Calu3 (cell line): Measurements from ENCODE around the gene PAPLN. TPM values are rescaled to one million over a fixed set of nuclear protein-coding genes. Genes with fewer than 3 reads are reported as not detected.

Experiments
- BruUV-seq: library from RNA; stranded (reverse); fragments of 400-500 nt; replicated peaks from 2 replicates; lab custom pipeline; 2021; lab: Mats Ljungman, UMichigan
- CTCF ChIA-PET: fragments of 300-600 bp; sonication (Branson Sonifier 250); formaldehyde crosslinking; loops from one replicate; lab custom pipeline; 2022; ENCODE audit warnings: antibody characterized with exemption; lab: Charles Lee
- DNase-seq: peaks from one replicate; pipeline ENCODE4 v3.0.0; 2022
- H3K27ac Mint-ChIP-seq: one replicate; pipeline ENCODE4 v1.8.0; 2022; ENCODE audit warnings: mixed read lengths; ENCODE audit not compliant: unreplicated experiment
- H3K27me3 Mint-ChIP-seq: one replicate; pipeline ENCODE4 v1.8.0; 2022; ENCODE audit warnings: mixed read lengths; ENCODE audit not compliant: unreplicated experiment
- H3K36me3 Mint-ChIP-seq: one replicate; pipeline ENCODE4 v1.8.0; 2022; ENCODE audit warnings: mild to moderate bottlenecking, moderate library complexity, mixed read lengths; ENCODE audit not compliant: insufficient read depth, unreplicated experiment
- H3K4me1 Mint-ChIP-seq: one replicate; pipeline ENCODE4 v1.8.0; 2022; ENCODE audit warnings: mild to moderate bottlenecking, low read depth, mixed read lengths; ENCODE audit not compliant: unreplicated experiment
- H3K4me3 Mint-ChIP-seq: one replicate; pipeline ENCODE4 v1.8.0; 2022; ENCODE audit warnings: mild to moderate bottlenecking, low read depth, moderate library complexity, mixed read lengths; ENCODE audit not compliant: unreplicated experiment
- H3K9me3 Mint-ChIP-seq: one replicate; pipeline ENCODE4 v1.8.0; 2022; ENCODE audit warnings: low read depth, mixed read lengths; ENCODE audit not compliant: unreplicated experiment
- CTCF ChIP-seq: fragments of 200-600 bp; IDR thresholded peaks from one replicate; pipeline ENCODE4 v1.8.0; 2022; ENCODE audit warnings: antibody characterized with exemption; ENCODE audit not compliant: unreplicated experiment
- intact Hi-C: fragments of 100-400 bp; cut with micrococcal nuclease; formaldehyde crosslinking; loops from one replicate; pipeline ENCODE4 v1.10.0; 2022; ENCODE audit not compliant: unreplicated experiment
- total RNA-seq: library from RNA; stranded (reverse); gene quantifications from 2 replicates; pipeline ENCODE4 v1.2.3, GENCODE V29; 2022

PAPLN gene
- total RNA-seq, 1 experiment from 2014 or later, result 0.17 TPM

- Mint-ChIP-seq H3K36me3 (peaks cover 7% of the 10 kb centered on the region), H3K4me1 (no peaks in the 10 kb centered on the region), H3K27ac (no peak overlapping the region), H3K9me3 (no peaks in the 10 kb centered on the region), H3K4me3 (no peak overlapping the region), H3K27me3 (peaks cover 8% of the 10 kb centered on the region)
- no peak for DNase-seq
- CTCF ChIA-PET, result interaction anchor here (0.6 kb wide), 2 partner anchors 173 to 1267 kb away, joined by 4 to 7 read pairs; no protein-coding TSS in a partner anchor
- intact Hi-C loops, result no loop called here
- TF ChIP-seq CTCF, result no peak
- BruUV-seq, result no TSS peak
Measured at GRCh38 chr14:73264080-73264884, 27.0 kb downstream of the PAPLN start.

GRCh38 chr14:73264885-73265720 lies 27.8 kb downstream of the PAPLN start:
- H3K9me3 Mint-ChIP-seq, result no peaks in the 10 kb centered on the region
- no peaks in the 10 kb centered on the region for H3K4me1 Mint-ChIP-seq
- intact Hi-C loops, result no loop called here
- BruUV-seq, result no TSS peak
- no peak for DNase-seq
- H3K27me3 Mint-ChIP-seq, result peaks cover 8% of the 10 kb centered on the region
- H3K27ac Mint-ChIP-seq, result no peak overlapping the region
- CTCF ChIA-PET, result interaction anchor here (0.6 to 0.9 kb wide), 3 partner anchors 9 to 208 kb away, joined by 4 to 6 read pairs (median 4); no protein-coding TSS in a partner anchor
- H3K4me3 Mint-ChIP-seq, result no peak overlapping the region
- H3K36me3 Mint-ChIP-seq, result peaks cover 7% of the 10 kb centered on the region
- no peak for TF ChIP-seq CTCF

- BruUV-seq, result no TSS peak
- no peak for TF ChIP-seq CTCF
- CTCF ChIA-PET, result interaction anchor here (0.9 kb wide), 1 partner anchor 10 kb away, joined by 4 read pairs; no protein-coding TSS in a partner anchor
- no peak for DNase-seq
- intact Hi-C loops, result no loop called here
- H3K36me3 Mint-ChIP-seq, result peaks cover 7% of the 10 kb centered on the region
- H3K4me1 Mint-ChIP-seq, result no peaks in the 10 kb centered on the region
- H3K27ac Mint-ChIP-seq, result no peak overlapping the region
- no peaks in the 10 kb centered on the region for H3K9me3 Mint-ChIP-seq
- peaks cover 8% of the 10 kb centered on the region for H3K27me3 Mint-ChIP-seq
- H3K4me3 Mint-ChIP-seq, result no peak overlapping the region
Measured at GRCh38 chr14:73265721-73266046, 28.4 kb downstream of the PAPLN start.

GRCh38 chr14:73266317-73266716 lies 29.0 kb downstream of the PAPLN start:
- intact Hi-C loops, result no loop called here

More at GRCh38 chr14:73266317-73266716, 29.0 kb downstream of the PAPLN start:
- H3K4me1 Mint-ChIP-seq, result no peaks in the 10 kb centered on the region
- H3K27ac Mint-ChIP-seq, result no peak overlapping the region
- peaks cover 7% of the 10 kb centered on the region for H3K36me3 Mint-ChIP-seq
- no TSS peak for BruUV-seq
- no peak overlapping the region for H3K4me3 Mint-ChIP-seq
- no peak for TF ChIP-seq CTCF
- peaks cover 8% of the 10 kb centered on the region for H3K27me3 Mint-ChIP-seq
- DNase-seq, result no peak
- CTCF ChIA-PET, result no interaction called here
- no peaks in the 10 kb centered on the region for H3K9me3 Mint-ChIP-seq
